ENCODE measurements around the gene CCNH. TPM values are rescaled to one million over a fixed set of nuclear protein-coding genes. Genes with fewer than 3 reads are reported as not detected.

Gene CCNH
- 163 and 167 TPM in 2 replicates for total RNA-seq (2014; rRNA removed; shearing (Covaris generic))
- 75.9 and 81.1 TPM in 2 replicates for polyA plus RNA-seq (2014; cell fraction: nucleus; rRNA removed)

GRCh38 chr5:87412630-87413342, at the start of gene CCNH:
CCNH (minus strand) TSS chr5:87412930; CDS start chr5:87412794, 136 bp downstream.
- peak; percentile 98 for DNase-seq (ENCODE audit: extremely low read depth, low read depth)

- DNase-seq (ENCODE audit: extremely low read depth, low read depth): no peak
Measured at GRCh38 chr5:87457706-87458105, 45.0 kb upstream of the CCNH start.

- DNase-seq (ENCODE audit: extremely low read depth, low read depth): no peak
Measured at GRCh38 chr5:87453801-87454200, 41.1 kb upstream of the CCNH start.

GRCh38 chr5:87452837-87453236, 40.1 kb upstream of the CCNH start:
- DNase-seq (ENCODE audit: extremely low read depth, low read depth): no peak

- no peak for DNase-seq (ENCODE audit: extremely low read depth, low read depth)
Measured at GRCh38 chr5:87442419-87442818, 29.7 kb upstream of the CCNH start.

- DNase-seq (ENCODE audit: extremely low read depth, low read depth): no peak
Measured at GRCh38 chr5:87438231-87438630, 25.5 kb upstream of the CCNH start.

- DNase-seq (ENCODE audit: extremely low read depth, low read depth): no peak
Measured at GRCh38 chr5:87437724-87438123, 25.0 kb upstream of the CCNH start.

- DNase-seq (ENCODE audit: extremely low read depth, low read depth): no peak
Measured at GRCh38 chr5:87435144-87435694, 22.5 kb upstream of the CCNH start.

GRCh38 chr5:87434461-87434860, 21.7 kb upstream of the CCNH start:
- no peak for DNase-seq (ENCODE audit: extremely low read depth, low read depth)

- DNase-seq (ENCODE audit: extremely low read depth, low read depth): no peak
Measured at GRCh38 chr5:87433945-87434344, 21.2 kb upstream of the CCNH start.

GRCh38 chr5:87432460-87432859, 19.7 kb upstream of the CCNH start:
- no peak for DNase-seq (ENCODE audit: extremely low read depth, low read depth)

- no peak for DNase-seq (ENCODE audit: extremely low read depth, low read depth)
Measured at GRCh38 chr5:87430863-87431457, 18.2 kb upstream of the CCNH start.

- DNase-seq (ENCODE audit: extremely low read depth, low read depth): no peak
Measured at GRCh38 chr5:87423755-87424154, 11.0 kb upstream of the CCNH start.

- DNase-seq (ENCODE audit: extremely low read depth, low read depth): no peak
Measured at GRCh38 chr5:87421307-87421706, 8.6 kb upstream of the CCNH start.

- DNase-seq (ENCODE audit: extremely low read depth, low read depth): no peak
Measured at GRCh38 chr5:87418506-87418905, 5.8 kb upstream of the CCNH start.

- DNase-seq (ENCODE audit: extremely low read depth, low read depth): peak; percentile 3
Measured at GRCh38 chr5:87413343-87413645, 564 bp upstream of the CCNH start.

GRCh38 chr5:87411973-87412629, 629 bp downstream of the CCNH start:
- peak; percentile 11 for DNase-seq (ENCODE audit: extremely low read depth, low read depth)

- DNase-seq (ENCODE audit: extremely low read depth, low read depth): no peak
Measured at GRCh38 chr5:87411586-87411972, 1.2 kb downstream of the CCNH start.

- DNase-seq (ENCODE audit: extremely low read depth, low read depth): no peak
Measured at GRCh38 chr5:87410931-87411330, 1.8 kb downstream of the CCNH start.

GRCh38 chr5:87408204-87408603, 4.5 kb downstream of the CCNH start:
- no peak for DNase-seq (ENCODE audit: extremely low read depth, low read depth)

- DNase-seq (ENCODE audit: extremely low read depth, low read depth): no peak
Measured at GRCh38 chr5:87405472-87406155, 7.1 kb downstream of the CCNH start.

Measured in NCI-H460 (cell line).